ENCODE results near the gene SURF4. TPM values are rescaled to one million over a fixed set of nuclear protein-coding genes. Genes with fewer than 3 reads are reported as not detected.

The SURF4 gene
- polyA plus RNA-seq, 2 of the 4 experiments (the other 2 are of a cell fraction) = 159 to 169 TPM

DNA sequence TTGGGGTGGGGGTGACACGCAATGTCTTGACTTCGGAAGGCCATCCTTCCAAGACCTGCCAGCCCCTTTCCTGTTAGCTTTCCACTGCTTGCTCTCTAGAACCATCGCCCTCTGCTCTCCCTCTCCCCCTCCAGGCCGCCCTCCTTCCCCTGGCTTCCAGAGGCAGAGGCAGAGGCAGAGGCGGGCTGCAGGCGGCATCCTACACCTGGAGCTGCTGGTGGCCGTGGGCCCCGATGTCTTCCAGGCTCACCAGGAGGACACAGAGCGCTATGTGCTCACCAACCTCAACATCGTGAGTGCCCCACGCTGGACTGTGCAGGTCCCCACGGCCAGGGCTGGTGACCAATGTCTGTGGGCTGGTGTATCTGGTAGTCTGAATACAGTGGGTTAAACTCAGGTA is 48.3 kb upstream of the SURF4 start (continued):
- no peak for TF ChIP-seq ATOH8 (CRISPR knock-in tag; IDR thresholded peaks at IDR 0.05; ENCODE audit: low read depth)
- TF ChIP-seq, protein P1, sequence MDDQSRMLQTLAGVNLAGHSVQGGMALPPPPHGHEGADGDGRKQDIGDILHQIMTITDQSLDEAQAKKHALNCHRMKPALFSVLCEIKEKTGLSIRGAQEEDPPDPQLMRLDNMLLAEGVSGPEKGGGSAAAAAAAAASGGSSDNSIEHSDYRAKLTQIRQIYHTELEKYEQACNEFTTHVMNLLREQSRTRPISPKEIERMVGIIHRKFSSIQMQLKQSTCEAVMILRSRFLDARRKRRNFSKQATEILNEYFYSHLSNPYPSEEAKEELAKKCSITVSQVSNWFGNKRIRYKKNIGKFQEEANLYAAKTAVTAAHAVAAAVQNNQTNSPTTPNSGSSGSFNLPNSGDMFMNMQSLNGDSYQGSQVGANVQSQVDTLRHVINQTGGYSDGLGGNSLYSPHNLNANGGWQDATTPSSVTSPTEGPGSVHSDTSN (IDR thresholded peaks at IDR 0.05) = no peak
- TF ChIP-seq, protein P2, sequence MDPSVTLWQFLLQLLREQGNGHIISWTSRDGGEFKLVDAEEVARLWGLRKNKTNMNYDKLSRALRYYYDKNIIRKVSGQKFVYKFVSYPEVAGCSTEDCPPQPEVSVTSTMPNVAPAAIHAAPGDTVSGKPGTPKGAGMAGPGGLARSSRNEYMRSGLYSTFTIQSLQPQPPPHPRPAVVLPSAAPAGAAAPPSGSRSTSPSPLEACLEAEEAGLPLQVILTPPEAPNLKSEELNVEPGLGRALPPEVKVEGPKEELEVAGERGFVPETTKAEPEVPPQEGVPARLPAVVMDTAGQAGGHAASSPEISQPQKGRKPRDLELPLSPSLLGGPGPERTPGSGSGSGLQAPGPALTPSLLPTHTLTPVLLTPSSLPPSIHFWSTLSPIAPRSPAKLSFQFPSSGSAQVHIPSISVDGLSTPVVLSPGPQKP (IDR thresholded peaks at IDR 0.05; ENCODE audit: low read depth, low read length) = no peak
- TF ChIP-seq, protein P3, sequence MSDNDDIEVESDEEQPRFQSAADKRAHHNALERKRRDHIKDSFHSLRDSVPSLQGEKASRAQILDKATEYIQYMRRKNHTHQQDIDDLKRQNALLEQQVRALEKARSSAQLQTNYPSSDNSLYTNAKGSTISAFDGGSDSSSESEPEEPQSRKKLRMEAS (IDR thresholded peaks at IDR 0.05) = no peak

GRCh38 chr9:133423216-133423615 is 47.4 kb upstream of the SURF4 start:
- WGBS (ENCODE audit: missing lambda C conversion rate) = 71% methylated on average over 3 of the region's 3 CpGs
- FAIRE-seq (no peak), DNase-seq (ENCODE audit: low read depth in 1 of 2, low spot score in 1 of 2) (no peak), ATAC-seq (no peak)
- no peaks in the 10 kb centered on the region for H3K9me3 ChIP-seq
- POLR2A ChIA-PET = no interaction called here
- H3K4me1 ChIP-seq = peaks cover 12% of the 10 kb centered on the region; the same call in 1 of the 3 replicates
- no peak overlapping the region for H3K4me2 ChIP-seq
- TF ChIP-seq ZC3H11A (IDR thresholded peaks at IDR 0.05) (no peak), FOXS1 (CRISPR knock-in tag; IDR thresholded peaks at IDR 0.05) (no peak), HDAC2 (IDR thresholded peaks at IDR 0.05) (no peak)
- TF ChIP-seq, protein P1 (IDR thresholded peaks at IDR 0.05) = no peak
- TF ChIP-seq, protein P4, sequence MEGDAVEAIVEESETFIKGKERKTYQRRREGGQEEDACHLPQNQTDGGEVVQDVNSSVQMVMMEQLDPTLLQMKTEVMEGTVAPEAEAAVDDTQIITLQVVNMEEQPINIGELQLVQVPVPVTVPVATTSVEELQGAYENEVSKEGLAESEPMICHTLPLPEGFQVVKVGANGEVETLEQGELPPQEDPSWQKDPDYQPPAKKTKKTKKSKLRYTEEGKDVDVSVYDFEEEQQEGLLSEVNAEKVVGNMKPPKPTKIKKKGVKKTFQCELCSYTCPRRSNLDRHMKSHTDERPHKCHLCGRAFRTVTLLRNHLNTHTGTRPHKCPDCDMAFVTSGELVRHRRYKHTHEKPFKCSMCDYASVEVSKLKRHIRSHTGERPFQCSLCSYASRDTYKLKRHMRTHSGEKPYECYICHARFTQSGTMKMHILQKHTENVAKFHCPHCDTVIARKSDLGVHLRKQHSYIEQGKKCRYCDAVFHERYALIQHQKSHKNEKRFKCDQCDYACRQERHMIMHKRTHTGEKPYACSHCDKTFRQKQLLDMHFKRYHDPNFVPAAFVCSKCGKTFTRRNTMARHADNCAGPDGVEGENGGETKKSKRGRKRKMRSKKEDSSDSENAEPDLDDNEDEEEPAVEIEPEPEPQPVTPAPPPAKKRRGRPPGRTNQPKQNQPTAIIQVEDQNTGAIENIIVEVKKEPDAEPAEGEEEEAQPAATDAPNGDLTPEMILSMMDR (IDR thresholded peaks at IDR 0.05) = no peak
- TF ChIP-seq, protein P5, sequence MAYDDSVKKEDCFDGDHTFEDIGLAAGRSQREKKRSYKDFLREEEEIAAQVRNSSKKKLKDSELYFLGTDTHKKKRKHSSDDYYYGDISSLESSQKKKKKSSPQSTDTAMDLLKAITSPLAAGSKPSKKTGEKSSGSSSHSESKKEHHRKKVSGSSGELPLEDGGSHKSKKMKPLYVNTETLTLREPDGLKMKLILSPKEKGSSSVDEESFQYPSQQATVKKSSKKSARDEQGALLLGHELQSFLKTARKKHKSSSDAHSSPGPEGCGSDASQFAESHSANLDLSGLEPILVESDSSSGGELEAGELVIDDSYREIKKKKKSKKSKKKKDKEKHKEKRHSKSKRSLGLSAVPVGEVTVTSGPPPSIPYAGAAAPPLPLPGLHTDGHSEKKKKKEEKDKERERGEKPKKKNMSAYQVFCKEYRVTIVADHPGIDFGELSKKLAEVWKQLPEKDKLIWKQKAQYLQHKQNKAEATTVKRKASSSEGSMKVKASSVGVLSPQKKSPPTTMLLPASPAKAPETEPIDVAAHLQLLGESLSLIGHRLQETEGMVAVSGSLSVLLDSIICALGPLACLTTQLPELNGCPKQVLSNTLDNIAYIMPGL (CRISPR knock-in tag; IDR thresholded peaks at IDR 0.05; ENCODE audit: borderline replicate concordance) = no peak
- H3K4me3 ChIP-seq = no peak overlapping the region
- no peak overlapping the region for H3K27ac ChIP-seq
- CTCF ChIA-PET = interaction anchor here (1.0 to 2.4 kb wide), 2 partner anchors 15 to 64 kb away, joined by 4 to 10 read pairs; no protein-coding TSS in a partner anchor

DNA sequence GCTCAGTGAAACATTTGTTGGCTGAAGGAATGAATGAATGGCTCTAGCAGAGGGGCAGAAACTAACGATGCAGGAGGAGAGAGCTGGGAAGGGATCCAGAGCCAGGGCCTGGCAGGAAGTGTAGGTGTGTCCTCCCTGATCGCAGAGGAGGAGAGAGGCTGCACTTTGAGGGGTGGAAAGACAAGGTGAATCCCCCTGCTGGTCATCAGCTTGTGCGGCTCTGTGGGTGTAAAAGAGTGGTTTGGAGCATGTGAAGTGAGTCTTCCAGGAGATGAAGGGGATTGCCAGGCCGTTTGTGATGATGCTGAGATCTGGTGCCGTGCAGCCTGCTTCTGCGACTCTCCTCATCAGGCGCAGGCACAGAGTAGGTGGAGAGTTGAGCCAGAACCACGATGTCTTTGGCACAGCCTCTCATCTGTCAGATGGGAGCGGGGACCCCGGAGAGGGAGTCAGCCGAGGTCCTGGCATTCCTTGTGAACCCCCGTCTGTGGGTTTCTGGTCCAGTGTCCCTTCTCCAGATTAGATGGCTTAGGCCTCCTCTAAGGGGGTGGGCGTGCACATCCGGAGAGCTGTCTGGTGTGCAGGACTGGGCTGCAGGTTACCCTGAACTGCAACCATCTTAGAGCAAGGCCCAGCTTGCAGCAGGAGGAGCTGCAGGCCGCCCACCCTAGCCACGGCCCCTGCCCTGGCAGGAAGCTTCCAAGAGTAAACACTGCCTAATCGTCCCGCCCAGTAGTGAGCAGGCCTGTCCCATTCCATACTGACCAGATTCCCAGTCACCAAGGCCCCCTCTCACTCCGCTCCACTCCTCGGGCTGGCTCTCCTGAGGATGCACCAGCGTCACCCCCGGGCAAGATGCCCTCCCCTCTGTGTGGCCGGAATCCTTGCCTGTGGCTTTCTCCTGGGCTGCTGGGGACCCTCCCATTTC is 46.0 kb upstream of the SURF4 start, which contains the start of gene ADAMTS13:
Gene ADAMTS13, plus strand, starts transcription at position 753 of the 928 bp plus-strand sequence. Its CDS starts 77 bp downstream, at position 830.
- no peak for FAIRE-seq
- WGBS (ENCODE audit: missing lambda C conversion rate) = 68% methylated on average over 19 of the region's 23 CpGs
- Histone ChIP-seq H3K9me3 (no peaks in the 10 kb centered on the region), H3K4me2 (no peak within 1 kb of the TSS), H3K4me1 (peaks cover 7% of the 10 kb centered on the region; the same call in 1 of the 3 replicates), H3K27ac (no peak within 1 kb of the TSS), H3K4me3 (no peak within 1 kb of the TSS)
- ATAC-seq = peak; percentile 49 to 58; a peak in 5 of 6 replicates
- POLR2A ChIA-PET = no interaction called here
- DNase-seq (ENCODE audit: low read depth in 1 of 2, low spot score in 1 of 2) = peak; percentile 58 to 60
- CTCF ChIA-PET = interaction anchor here (0.5 to 2.4 kb wide), 7 partner anchors 14 to 1740 kb away, joined by 3 to 10 read pairs (median 4); no protein-coding TSS in a partner anchor
- TF ChIP-seq SMC3 (IDR thresholded peaks at IDR 0.05) (no peak), MYC (IDR thresholded peaks at IDR 0.05; ENCODE audit: borderline replicate concordance, low read length) (no peak), FOXS1 (CRISPR knock-in tag; IDR thresholded peaks at IDR 0.05) (no peak), JUNB (IDR thresholded peaks at IDR 0.05) (no peak), GATA3 (IDR thresholded peaks at IDR 0.05; ENCODE audit: borderline replicate concordance) (no peak), NPAS2 (CRISPR knock-in tag; IDR thresholded peaks at IDR 0.05; ENCODE audit: borderline replicate concordance) (no peak), RCOR1 (IDR thresholded peaks at IDR 0.05; ENCODE audit: low read depth, low read length) (no peak), ZC3H11A (IDR thresholded peaks at IDR 0.05) (no peak), NFE2L2 (conservative IDR thresholded peaks at IDR 0.05; ENCODE audit: low read length) (no peak), RARB (CRISPR knock-in tag; IDR thresholded peaks at IDR 0.05) (no peak), EP300 (IDR thresholded peaks at IDR 0.05) (no peak), CHD4 (IDR thresholded peaks at IDR 0.05; ENCODE audit: borderline replicate concordance) (no peak), TFCP2L1 (CRISPR knock-in tag; IDR thresholded peaks at IDR 0.05) (no peak), CEBPB (IDR thresholded peaks at IDR 0.05) (no peak), POLR2A (IDR thresholded peaks at IDR 0.05; ENCODE audit: low read length) (no peak), ATOH8 (CRISPR knock-in tag; IDR thresholded peaks at IDR 0.05; ENCODE audit: low read depth) (no peak), ZNF302 (CRISPR knock-in tag; IDR thresholded peaks at IDR 0.05) (no peak), RNF2 (IDR thresholded peaks at IDR 0.05; ENCODE audit: borderline replicate concordance, low read depth) (no peak)
